Esophagus squamous epithelium (tissue), 5 donors: Measurements from ENCODE around the gene CYREN. TPM values are rescaled to one million over a fixed set of nuclear protein-coding genes. Genes with fewer than 3 reads are reported as not detected.

ENCODE experiments used
- DNase-seq: peaks from one replicate; lab custom pipeline; 2025; lab: John Stamatoyannopoulos, UW
- H3K27ac ChIP-seq, 4 donors: fragments of 200-600 bp; sonication (generic); one replicate each; pipeline ENCODE4 v1.5.1; 2016 to 2019; ENCODE audit warnings: mild to moderate bottlenecking in 1 of 4
- H3K27me3 ChIP-seq, 4 donors: fragments of 200-600 bp; sonication (generic); 1 replicate in 3 of 4; 2 replicates in 1 of 4; pipeline versions ENCODE4 v1.5.1 to v1.6.0; 2017 to 2021; ENCODE audit warnings: antibody characterized with exemption in 1 of 4
- H3K36me3 ChIP-seq, 3 donors: fragments of 200-600 bp; sonication (generic); one replicate each; pipeline ENCODE4 v1.5.1; 2016 to 2019
- H3K4me1 ChIP-seq, 3 donors: fragments of 200-600 bp; sonication (generic); one replicate each; pipeline ENCODE4 v1.5.1; 2017 to 2019
- H3K4me3 ChIP-seq, 4 donors: fragments of 200-600 bp; sonication (generic); 1 replicate in 3 of 4; 2 replicates in 1 of 4; pipeline ENCODE4 v1.5.1; 2016 to 2019; ENCODE audit warnings: mild to moderate bottlenecking in 2 of 4, moderate library complexity in 1 of 4
- H3K9me3 ChIP-seq, 3 donors: fragments of 200-600 bp; sonication (generic); one replicate each; pipeline ENCODE4 v1.5.1; 2016 to 2019
- CTCF ChIP-seq, 6 experiments: fragments of 450-650 bp in 4 of 6; fragments of 200-600 bp in 2 of 6; sonication (generic) in 2 of 6; IDR thresholded peaks; one replicate each; pipeline ENCODE4 v1.5.1; 2016 to 2019; ENCODE audit warnings: antibody characterized with exemption in 6 of 6, mild to moderate bottlenecking in 4 of 6, moderate library complexity in 4 of 6
- POLR2A ChIP-seq, 4 donors: fragments of 450-650 bp; IDR thresholded peaks; one replicate each; pipeline ENCODE4 v1.6.1; 2017; ENCODE audit warnings: antibody characterized with exemption in 4 of 4, mild to moderate bottlenecking in 4 of 4, moderate library complexity in 3 of 4
- WGBS, 2 donors: methylation state at CpG; one replicate each; pipeline ENCODE4 v1.1.5; 2018; 5-methylcytosine and 5-hydroxymethylcytosine counted together
- intact Hi-C: fragments of 100-400 bp; cut with DNase I; formaldehyde crosslinking; loops from one replicate; pipeline ENCODE4 v1.15.0; 2022
- total RNA-seq, 4 donors: library from RNA; depleted of rRNA; stranded (reverse); fragments of >200 nt; gene quantifications; one replicate each; pipeline ENCODE4 v1.1.0, GENCODE V29; 2016
- donor health status: DM: yes; HTN: yes; CAD: no.

Gene CYREN
- total RNA-seq, 4 donors from 2014 or later = 19.0 to 53.8 (median 35.4) TPM

- peaks cover 0 to 22% (median 6%) of the 10 kb centered on the region in 3 donors for H3K9me3 ChIP-seq
- no peak overlapping the region for H3K4me3 ChIP-seq
- 86 to 93% methylated on average over 1 of the region's 1 CpG for WGBS, 2 donors
- peaks cover 0 to 4% (median 0%) of the 10 kb centered on the region in 3 donors for H3K36me3 ChIP-seq
- H3K27ac ChIP-seq = no peak overlapping the region
- peaks cover 3 to 34% (median 8%) of the 10 kb centered on the region in 3 donors for H3K4me1 ChIP-seq
- TF ChIP-seq CTCF (IDR thresholded peaks at IDR 0.05) (no peak), POLR2A (IDR thresholded peaks at IDR 0.05) (no peak)
- intact Hi-C loops = no loop called here
- no peaks in the 10 kb centered on the region for H3K27me3 ChIP-seq
- DNase-seq = no peak
Observed at GRCh38 chr7:135152442-135152841, 18.1 kb downstream of the CYREN start.

- Histone ChIP-seq H3K4me1 (peaks cover 10 to 43% (median 17%) of the 10 kb centered on the region in 3 donors), H3K36me3 (no peaks in the 10 kb centered on the region), H3K27me3 (no peaks in the 10 kb centered on the region), H3K4me3 (no peak overlapping the region), H3K9me3 (peaks cover 0 to 14% (median under 1%) of the 10 kb centered on the region in 3 donors), H3K27ac (peak overlapping the region in 3 of 4 donors; percentile 71 to 95 (median 87))
- intact Hi-C loops = no loop called here
- TF ChIP-seq CTCF (IDR thresholded peaks at IDR 0.05) (no peak), POLR2A (IDR thresholded peaks at IDR 0.05) (no peak)
- 62 to 87% methylated on average over 6 of the region's 6 CpGs for WGBS, 2 donors
- DNase-seq = no peak
Observed at GRCh38 chr7:135151533-135151932, 19.0 kb downstream of the CYREN start.

- intact Hi-C loops = no loop called here
Observed at GRCh38 chr7:135151132-135151531, 19.4 kb downstream of the CYREN start.

GRCh38 chr7:135150072-135150782, 20.3 kb downstream of the CYREN start:
- 65 to 69% methylated on average over 8 of the region's 8 CpGs for WGBS, 2 donors
- Histone ChIP-seq H3K9me3 (peaks cover 0 to under 1% (median 0%) of the 10 kb centered on the region in 3 donors), H3K27me3 (no peaks in the 10 kb centered on the region), H3K4me1 (peaks cover 10 to 50% (median 18%) of the 10 kb centered on the region in 3 donors), H3K4me3 (peak overlapping the region in 1 of 4 donors; percentile 74), H3K27ac (peak overlapping the region; percentile 1 to 95 (median 79)), H3K36me3 (no peaks in the 10 kb centered on the region)
- intact Hi-C loops = no loop called here
- no peak for DNase-seq
- no peak for TF ChIP-seq CTCF (IDR thresholded peaks at IDR 0.05)
- no peak for TF ChIP-seq POLR2A (IDR thresholded peaks at IDR 0.05)

More at GRCh38 chr7:135151132-135151531, 19.4 kb downstream of the CYREN start:
- Histone ChIP-seq H3K4me1 (peaks cover 10 to 47% (median 18%) of the 10 kb centered on the region in 3 donors), H3K9me3 (peaks cover 0 to 10% (median 0%) of the 10 kb centered on the region in 3 donors), H3K36me3 (no peaks in the 10 kb centered on the region), H3K27ac (peak overlapping the region in 3 of 4 donors; percentile 71 to 95 (median 87)), H3K4me3 (peak overlapping the region in 1 of 4 donors; percentile 74), H3K27me3 (no peaks in the 10 kb centered on the region)
- TF ChIP-seq CTCF (IDR thresholded peaks at IDR 0.05) (no peak), POLR2A (IDR thresholded peaks at IDR 0.05) (no peak)
- DNase-seq = no peak
- WGBS, 2 donors = 71 to 84% methylated on average over 2 of the region's 2 CpGs
